ENCODE results near the gene FAM216B.
A peak's percentile ranks its signal among the peaks of the same experiment; 100 is the strongest.
"Not testable (repeated sequence)": the region's sequence is repeated elsewhere in the genome, so short reads cannot be mapped to it uniquely, and the experiment has no call there.

Gene FAM216B

GRCh38 chr13:42788601-42789000 is 7.2 kb downstream of the FAM216B start:
- DNase-seq: no peak

DNA sequence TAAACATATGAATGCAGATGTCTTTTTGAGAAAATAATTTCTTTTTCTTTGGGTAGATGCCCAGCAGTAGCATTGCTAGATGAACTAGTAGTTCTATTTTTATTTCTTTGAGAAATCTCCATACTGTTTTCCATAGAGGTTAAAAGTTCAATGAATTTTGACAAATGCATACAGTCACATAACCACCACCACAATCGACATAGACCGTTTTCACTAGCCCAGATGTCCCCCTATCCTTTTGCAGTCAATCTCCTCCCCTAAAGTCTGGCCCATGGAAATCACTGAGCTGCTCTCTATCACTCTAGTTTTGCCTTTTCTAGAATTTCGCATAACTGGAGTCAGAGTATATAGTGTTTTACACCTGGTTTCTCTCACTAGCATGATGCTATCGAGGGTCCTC is 10.8 kb downstream of the FAM216B start:
- no peak for DNase-seq

- no peak for DNase-seq
Measured at GRCh38 chr13:42794577-42795275, 13.3 kb downstream of the FAM216B start.

GRCh38 chr13:42795666-42796065 is 14.3 kb downstream of the FAM216B start:
- DNase-seq: no peak

GRCh38 chr13:42796747-42797356 is 15.5 kb downstream of the FAM216B start:
- no peak for DNase-seq

- no peak for DNase-seq
Measured at GRCh38 chr13:42798118-42798517, 16.7 kb downstream of the FAM216B start.

- DNase-seq: no peak
Measured at GRCh38 chr13:42800109-42800643, 18.8 kb downstream of the FAM216B start.

DNA sequence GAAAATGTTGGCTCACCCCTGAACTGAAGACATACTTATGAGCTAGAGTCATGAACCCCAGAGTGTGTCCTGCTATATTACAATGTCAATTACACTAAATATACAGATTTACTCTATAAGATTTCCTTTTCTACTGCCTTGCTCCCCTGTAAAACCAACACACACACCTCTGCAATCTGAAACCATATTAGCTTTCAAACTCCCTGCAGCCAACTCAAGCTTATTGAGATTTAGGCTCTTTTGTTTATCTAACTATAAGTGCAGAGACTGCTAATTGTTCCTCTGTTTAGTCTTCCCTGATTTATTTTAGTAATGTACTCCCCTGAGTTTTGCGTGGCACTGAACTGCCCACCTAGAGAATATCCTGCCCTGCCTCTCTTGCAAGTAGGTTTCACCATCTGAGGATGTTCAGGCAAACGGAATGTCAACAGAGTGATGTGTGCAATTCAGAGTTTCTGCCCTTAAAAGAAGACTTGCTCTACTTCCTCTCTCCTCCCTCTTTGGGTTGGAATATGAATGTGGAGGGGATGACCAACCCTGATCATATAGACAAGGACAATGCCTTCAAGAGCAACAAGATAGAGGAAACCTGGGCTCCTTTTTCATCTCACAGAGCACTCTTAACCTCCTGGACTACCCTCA is 22.3 kb downstream of the FAM216B start:
- DNase-seq: no peak

DNA sequence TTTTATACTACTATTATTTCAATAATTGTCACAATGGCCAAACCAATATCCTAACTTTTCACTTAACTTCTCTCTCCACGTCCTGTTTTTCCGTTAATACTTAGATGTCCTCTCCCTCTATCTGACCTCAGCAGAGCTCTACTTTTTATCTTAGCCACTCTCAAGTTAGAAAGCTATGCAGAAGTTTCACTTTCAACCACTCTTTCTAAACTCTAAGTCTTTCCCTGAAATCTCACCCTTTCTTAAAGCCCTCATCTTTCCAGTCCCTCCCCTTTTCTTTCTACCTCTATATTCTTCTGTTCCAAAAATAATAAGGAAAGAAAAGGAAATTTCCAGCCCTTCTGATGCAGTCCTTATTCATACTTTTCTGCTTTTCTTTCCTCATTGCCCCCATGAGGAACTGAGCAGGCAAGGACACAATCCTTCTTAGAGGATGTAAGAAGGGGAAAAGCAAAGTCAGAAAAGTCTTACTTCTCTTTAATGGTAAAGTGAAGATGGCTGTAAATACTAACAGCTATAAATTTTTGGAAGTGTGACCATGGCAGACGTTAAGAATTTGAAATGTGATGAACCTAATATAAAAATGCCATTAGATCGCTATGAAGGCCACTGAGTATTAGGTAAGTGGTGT is 23.0 kb downstream of the FAM216B start:
- peak in 1 of 5 donors; percentile 7 for DNase-seq

DNA sequence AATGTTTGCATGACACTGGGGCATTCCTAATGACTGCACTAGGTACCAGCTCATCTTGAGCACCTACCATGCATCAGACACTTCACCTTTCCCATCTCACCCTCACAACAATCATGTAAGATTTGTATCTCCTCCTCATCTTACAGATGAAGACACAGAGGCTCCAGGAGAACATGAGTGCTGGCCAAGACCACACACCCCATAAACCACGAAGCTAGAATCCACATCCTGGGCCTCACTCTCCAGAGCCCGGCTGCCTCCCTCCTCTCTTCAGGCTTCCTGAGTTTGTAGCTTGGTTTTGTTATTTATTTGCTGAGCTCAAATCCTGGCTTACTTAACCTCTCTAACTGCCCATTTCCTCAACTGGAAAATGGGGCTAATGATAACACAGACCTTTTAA is 25.9 kb downstream of the FAM216B start:
- DNase-seq: peak in 1 of 5 donors; percentile 6

GRCh38 chr13:42807866-42808265 is 26.5 kb downstream of the FAM216B start:
- no peak for DNase-seq

DNA sequence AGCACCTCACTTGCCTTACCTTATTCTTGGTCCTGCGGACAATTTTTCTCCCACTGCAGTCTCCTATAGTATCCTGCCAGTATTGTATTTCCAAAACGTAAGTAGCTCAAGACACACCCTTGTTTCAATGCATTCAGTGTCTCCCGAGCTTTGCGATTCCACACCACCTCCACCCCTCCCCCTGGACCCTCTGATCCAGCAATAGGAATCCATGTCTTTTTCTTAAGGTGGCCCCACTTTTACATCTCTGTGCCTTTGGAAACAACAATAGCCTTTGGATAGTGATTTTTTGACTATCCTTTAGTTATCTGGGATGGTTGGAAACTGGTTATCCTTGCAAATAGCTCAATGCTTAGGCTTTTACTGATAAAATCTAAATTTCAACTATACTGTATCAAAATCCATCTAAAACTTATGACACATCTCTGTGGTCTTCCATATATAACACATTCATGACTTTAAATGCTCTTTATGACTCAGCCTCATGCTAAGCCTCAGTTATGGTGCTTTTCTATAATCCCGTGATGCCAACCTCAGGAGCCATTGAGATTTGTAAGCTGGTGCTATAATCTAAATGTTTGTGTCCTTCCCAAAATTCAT is 27.1 kb downstream of the FAM216B start:
- peak in 1 of 5 donors; percentile 25 for DNase-seq

- DNase-seq: no peak
Measured at GRCh38 chr13:42812316-42812715, 30.9 kb downstream of the FAM216B start.

GRCh38 chr13:42814868-42815267 is 33.5 kb downstream of the FAM216B start:
- DNase-seq: no peak

DNA sequence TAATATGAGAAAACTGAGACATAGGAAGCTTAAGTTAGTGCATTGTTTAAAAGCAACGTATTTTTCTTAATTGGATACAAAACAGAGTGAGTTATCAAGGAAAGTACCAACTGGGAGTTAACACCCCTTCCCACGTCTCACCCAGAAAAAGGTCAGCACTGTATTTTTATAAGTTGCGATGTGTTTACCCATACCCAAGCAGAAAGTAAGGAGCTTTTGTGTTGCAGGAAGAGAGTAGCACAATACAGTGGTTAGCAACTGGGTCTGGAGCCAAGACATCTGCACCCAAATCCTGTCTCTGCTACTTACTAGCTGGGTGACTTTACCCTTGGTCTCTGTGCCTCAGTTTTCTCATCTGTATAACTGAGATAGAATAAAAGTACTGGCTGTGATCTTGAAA is 34.3 kb downstream of the FAM216B start:
- DNase-seq: no peak

- no peak for DNase-seq
Measured at GRCh38 chr13:42816538-42816937, 35.2 kb downstream of the FAM216B start.

DNA sequence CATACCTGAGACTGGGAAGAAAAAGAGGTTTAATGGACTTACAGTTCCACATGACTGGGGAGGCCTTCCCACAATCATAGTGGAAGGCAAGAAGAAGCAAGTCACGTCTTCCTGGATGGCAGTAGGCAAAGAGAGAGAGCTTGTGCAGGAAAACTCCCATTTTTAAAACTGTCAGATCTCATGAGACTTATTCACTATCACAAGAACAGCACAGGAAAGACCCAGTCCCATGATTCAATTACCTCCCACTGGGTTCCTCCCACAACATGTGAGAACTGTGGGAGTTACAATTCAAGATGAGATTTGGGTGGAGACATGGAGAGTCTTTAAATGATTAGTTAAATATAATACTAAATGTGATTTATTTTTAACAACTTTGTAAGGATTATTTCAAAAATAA is 38.3 kb downstream of the FAM216B start:
- DNase-seq: not testable (repeated sequence)

- DNase-seq: no peak
Measured at GRCh38 chr13:42820451-42820850, 39.1 kb downstream of the FAM216B start.

DNA sequence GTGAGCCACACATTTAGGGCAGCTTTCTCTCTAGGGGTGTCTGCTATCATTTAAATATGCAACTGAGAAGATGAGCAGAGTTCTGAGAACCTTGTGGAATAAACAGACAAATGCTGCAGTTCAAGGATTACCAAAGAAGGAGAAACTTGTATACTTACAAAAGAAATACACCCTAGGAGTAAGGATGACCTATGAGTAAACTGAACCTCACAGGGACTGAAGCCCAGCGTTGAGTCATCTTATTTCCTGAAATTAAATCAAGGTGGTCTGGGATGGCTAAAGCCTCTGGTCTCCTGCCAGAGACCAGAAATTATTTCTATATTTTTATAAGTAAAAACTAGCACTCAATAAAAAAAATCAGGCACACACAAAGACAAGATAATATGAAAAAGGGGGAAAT is 40.1 kb downstream of the FAM216B start:
- DNase-seq: no peak

GRCh38 chr13:42832341-42833096 is 51.1 kb downstream of the FAM216B start:
- no peak for DNase-seq

DNA sequence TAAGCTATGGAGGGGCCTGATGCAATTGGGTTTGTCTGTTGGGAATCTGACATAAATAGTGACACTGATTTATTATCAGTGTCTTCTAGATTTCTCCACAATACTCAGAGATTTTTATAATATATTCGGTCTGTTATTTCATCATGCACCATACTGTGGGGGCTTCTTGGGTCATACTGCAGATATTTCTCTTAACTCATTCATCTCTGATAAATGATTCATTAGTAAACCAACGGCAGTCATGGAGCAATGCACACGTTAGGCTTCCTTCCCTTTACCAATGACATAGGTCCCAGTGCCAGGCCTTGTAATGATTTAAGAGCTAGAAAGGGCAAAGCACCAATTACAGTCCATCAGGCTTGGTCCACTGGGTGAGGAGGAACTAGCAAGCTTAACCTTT is 53.6 kb downstream of the FAM216B start:
- no peak for DNase-seq

Measured in T-helper 1 cell (primary cell).